Mucosa of rectum (tissue), 2 donors: ENCODE data around the gene PCP2.

Source experiments
- H3K27ac ChIP-seq, 2 donors: one replicate each; pipeline ENCODE4 v1.7.0; 2013; ENCODE audit warnings: inconsistent platforms in 2 of 2, low read depth in 2 of 2, low read length in 2 of 2
- H3K27me3 ChIP-seq, 2 donors: one replicate each; pipeline ENCODE4 v1.7.0; 2013; ENCODE audit warnings: low read length in 2 of 2; ENCODE audit not compliant: control insufficient read depth in 2 of 2, insufficient read depth in 2 of 2
- H3K36me3 ChIP-seq, 2 donors: one replicate each; pipeline ENCODE4 v1.7.0; 2013; ENCODE audit warnings: low read length in 2 of 2; ENCODE audit not compliant: control insufficient read depth in 2 of 2, insufficient read depth in 2 of 2
- H3K4me1 ChIP-seq, 2 donors: one replicate each; pipeline ENCODE4 v1.7.0; 2013; ENCODE audit warnings: low read length in 2 of 2, mild to moderate bottlenecking in 1 of 2; ENCODE audit not compliant: control insufficient read depth in 2 of 2, insufficient read depth in 2 of 2
- H3K4me3 ChIP-seq, 2 donors: one replicate each; pipeline ENCODE4 v1.7.0; 2013; ENCODE audit warnings: low read length in 2 of 2
- H3K9ac ChIP-seq, 2 donors: one replicate each; pipeline ENCODE4 v1.7.0; 2013; ENCODE audit warnings: low read length in 2 of 2, low read depth in 1 of 2, mild to moderate bottlenecking in 1 of 2
- H3K9me3 ChIP-seq, 2 donors: one replicate each; pipeline ENCODE4 v1.7.0; 2013; ENCODE audit warnings: low read length in 2 of 2; ENCODE audit not compliant: control insufficient read depth in 2 of 2
- donor health status: healthy.
- donor health status: Normal muscosa, but diverticular disease.

Gene PCP2

DNA sequence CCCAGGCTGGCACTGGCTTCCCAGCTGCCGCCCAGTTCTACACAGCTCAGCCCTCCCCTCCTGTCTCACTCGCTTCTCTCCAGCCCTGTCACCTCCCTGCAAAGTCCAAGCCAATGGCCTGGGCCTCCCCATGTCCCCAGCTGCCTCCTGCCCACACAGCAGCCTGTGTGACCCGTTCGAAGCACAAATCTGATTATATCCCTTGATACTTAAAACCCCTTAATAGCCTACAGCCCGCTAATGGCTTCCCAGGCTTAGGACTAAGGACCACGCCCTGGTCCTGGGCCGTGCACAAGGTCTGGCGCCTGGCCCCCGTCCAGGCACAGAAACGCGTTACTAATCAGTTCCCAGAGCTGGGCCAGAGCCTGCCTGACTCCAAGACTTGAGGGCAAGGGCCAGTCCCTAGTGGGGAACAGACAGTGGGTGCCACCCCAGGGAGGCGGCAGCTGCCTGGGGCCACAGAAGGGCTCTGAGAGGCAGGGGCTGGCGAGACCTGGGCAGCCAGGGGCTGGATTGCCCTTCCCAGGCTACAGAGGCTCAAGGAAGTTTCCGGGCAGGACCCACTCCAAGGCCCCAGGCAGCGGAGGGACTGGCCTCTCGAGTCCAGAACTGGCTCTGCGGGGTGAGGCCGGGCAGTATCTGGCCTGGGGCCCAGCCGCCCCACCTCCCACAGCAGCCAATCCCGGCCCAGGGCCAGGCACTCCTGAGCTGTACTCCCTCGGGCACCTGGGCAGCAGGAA is 14.6 kb downstream of the PCP2 start:
- no peaks in the 10 kb centered on the region for H3K9me3 ChIP-seq
- H3K4me1 ChIP-seq = peaks cover 15 to 20% of the 10 kb centered on the region in 2 donors
- no peaks in the 10 kb centered on the region for H3K27me3 ChIP-seq
- peaks cover 40 to 42% of the 10 kb centered on the region in 2 donors for H3K36me3 ChIP-seq
- H3K27ac ChIP-seq = peak overlapping the region; percentile 80 to 83
- peak overlapping the region in 1 of 2 donors; percentile 47 for H3K9ac ChIP-seq
- no peak overlapping the region for H3K4me3 ChIP-seq

GRCh38 chr19:7618348-7618747 is 15.2 kb downstream of the PCP2 start:
- peak overlapping the region in 1 of 2 donors; percentile 47 for H3K9ac ChIP-seq

DNA sequence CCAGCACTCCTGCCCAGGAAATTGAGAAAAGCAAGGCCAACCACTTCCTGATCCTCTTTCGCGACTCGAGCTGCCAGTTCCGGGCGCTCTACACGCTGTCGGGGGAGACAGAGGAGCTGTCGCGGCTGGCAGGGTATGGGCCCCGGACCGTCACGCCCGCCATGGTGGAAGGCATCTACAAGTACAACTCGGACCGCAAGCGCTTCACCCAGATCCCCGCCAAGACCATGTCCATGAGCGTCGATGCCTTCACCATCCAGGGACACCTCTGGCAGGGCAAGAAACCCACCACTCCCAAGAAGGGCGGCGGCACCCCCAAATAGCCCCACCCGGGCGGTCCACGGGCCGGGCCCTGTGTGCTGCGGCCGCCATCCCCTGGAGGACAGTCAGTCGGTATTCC is 15.8 kb downstream of the PCP2 start:
- Histone ChIP-seq H3K27ac (no peak overlapping the region), H3K9ac (no peak overlapping the region)

More at GRCh38 chr19:7618348-7618747, 15.2 kb downstream of the PCP2 start:
- H3K27me3 ChIP-seq = no peaks in the 10 kb centered on the region
- H3K27ac ChIP-seq = peak overlapping the region; percentile 80 to 83
- peaks cover 39 to 41% of the 10 kb centered on the region in 2 donors for H3K36me3 ChIP-seq
- no peaks in the 10 kb centered on the region for H3K9me3 ChIP-seq
- no peak overlapping the region for H3K4me3 ChIP-seq
- peaks cover 15 to 20% of the 10 kb centered on the region in 2 donors for H3K4me1 ChIP-seq

GRCh38 chr19:7617172-7617571 is 16.3 kb downstream of the PCP2 start:
- Histone ChIP-seq H3K4me1 (peaks cover 15 to 20% of the 10 kb centered on the region in 2 donors), H3K9ac (no peak overlapping the region), H3K27me3 (no peaks in the 10 kb centered on the region), H3K36me3 (peaks cover 29 to 30% of the 10 kb centered on the region in 2 donors), H3K4me3 (no peak overlapping the region), H3K27ac (no peak overlapping the region), H3K9me3 (no peaks in the 10 kb centered on the region)

More for the DNA sequence above, 15.8 kb downstream of the PCP2 start:
- Histone ChIP-seq H3K9me3 (no peaks in the 10 kb centered on the region), H3K4me1 (peaks cover 15 to 20% of the 10 kb centered on the region in 2 donors), H3K36me3 (peaks cover 35% of the 10 kb centered on the region in 2 donors), H3K27me3 (no peaks in the 10 kb centered on the region), H3K4me3 (no peak overlapping the region)

GRCh38 chr19:7614859-7615741 is 18.4 kb downstream of the PCP2 start:
- peaks cover 21 to 22% of the 10 kb centered on the region in 2 donors for H3K36me3 ChIP-seq

GRCh38 chr19:7612282-7613274 is 20.9 kb downstream of the PCP2 start:
- Histone ChIP-seq H3K27ac (no peak overlapping the region), H3K36me3 (peaks cover 23 to 28% of the 10 kb centered on the region in 2 donors)

More at GRCh38 chr19:7614859-7615741, 18.4 kb downstream of the PCP2 start:
- Histone ChIP-seq H3K9me3 (no peaks in the 10 kb centered on the region), H3K4me3 (no peak overlapping the region), H3K4me1 (peaks cover 15 to 19% of the 10 kb centered on the region in 2 donors), H3K9ac (no peak overlapping the region), H3K27me3 (no peaks in the 10 kb centered on the region), H3K27ac (no peak overlapping the region)

GRCh38 chr19:7611541-7612279 is 21.8 kb downstream of the PCP2 start:
- no peak overlapping the region for H3K27ac ChIP-seq
- H3K36me3 ChIP-seq = peaks cover 17 to 23% of the 10 kb centered on the region in 2 donors
- H3K9me3 ChIP-seq = no peaks in the 10 kb centered on the region
- H3K9ac ChIP-seq = no peak overlapping the region
- H3K4me1 ChIP-seq = no peaks in the 10 kb centered on the region
- H3K4me3 ChIP-seq = no peak overlapping the region
- no peaks in the 10 kb centered on the region for H3K27me3 ChIP-seq

More at GRCh38 chr19:7612282-7613274, 20.9 kb downstream of the PCP2 start:
- no peak overlapping the region for H3K9ac ChIP-seq
- H3K4me3 ChIP-seq = no peak overlapping the region
- H3K27me3 ChIP-seq = no peaks in the 10 kb centered on the region
- no peaks in the 10 kb centered on the region for H3K4me1 ChIP-seq
- no peaks in the 10 kb centered on the region for H3K9me3 ChIP-seq

DNA sequence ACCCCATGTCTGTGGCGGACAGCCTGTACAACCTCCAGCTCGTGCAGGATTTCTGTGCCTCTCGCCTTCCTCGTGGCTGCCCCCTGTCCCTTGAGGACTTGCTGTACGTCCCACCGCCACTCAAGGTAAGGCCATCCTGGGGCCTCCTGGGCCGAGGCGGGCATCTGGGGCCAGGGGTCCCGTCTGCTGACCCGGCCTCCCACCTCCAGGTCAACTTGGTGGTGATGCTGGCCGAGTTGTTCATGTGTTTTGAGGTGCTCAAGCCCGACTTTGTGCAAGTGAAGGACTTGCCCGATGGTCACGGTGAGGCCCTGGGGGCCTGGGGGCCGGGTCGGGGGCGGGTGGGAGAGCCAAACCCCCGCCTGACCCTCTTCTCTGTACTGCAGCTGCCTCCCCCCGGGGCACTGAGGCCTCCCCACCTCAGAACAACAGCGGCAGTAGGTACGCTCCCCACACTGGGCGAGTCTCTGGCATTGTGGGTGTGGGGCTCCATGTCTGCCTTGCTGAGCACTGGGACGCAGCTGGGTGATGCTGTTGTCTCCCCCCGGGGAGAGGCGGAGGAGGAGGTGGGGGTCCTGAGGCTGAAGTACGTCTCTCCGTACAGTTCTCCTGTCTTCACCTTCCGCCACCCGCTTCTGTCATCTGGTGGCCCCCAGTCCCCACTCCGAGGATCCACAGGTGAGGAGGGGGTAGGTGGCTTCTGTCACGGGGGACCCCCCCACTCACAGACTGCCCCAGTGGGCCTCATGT is 22.9 kb downstream of the PCP2 start:
- Histone ChIP-seq H3K27me3 (no peaks in the 10 kb centered on the region), H3K9me3 (no peaks in the 10 kb centered on the region), H3K4me1 (no peaks in the 10 kb centered on the region), H3K36me3 (peaks cover 20% of the 10 kb centered on the region in 2 donors), H3K4me3 (no peak overlapping the region), H3K27ac (no peak overlapping the region), H3K9ac (no peak overlapping the region)
